ENCODE data around the gene ACY1.
A peak's percentile ranks its signal among the peaks of the same experiment; 100 is the strongest.

The ACY1 gene

DNA sequence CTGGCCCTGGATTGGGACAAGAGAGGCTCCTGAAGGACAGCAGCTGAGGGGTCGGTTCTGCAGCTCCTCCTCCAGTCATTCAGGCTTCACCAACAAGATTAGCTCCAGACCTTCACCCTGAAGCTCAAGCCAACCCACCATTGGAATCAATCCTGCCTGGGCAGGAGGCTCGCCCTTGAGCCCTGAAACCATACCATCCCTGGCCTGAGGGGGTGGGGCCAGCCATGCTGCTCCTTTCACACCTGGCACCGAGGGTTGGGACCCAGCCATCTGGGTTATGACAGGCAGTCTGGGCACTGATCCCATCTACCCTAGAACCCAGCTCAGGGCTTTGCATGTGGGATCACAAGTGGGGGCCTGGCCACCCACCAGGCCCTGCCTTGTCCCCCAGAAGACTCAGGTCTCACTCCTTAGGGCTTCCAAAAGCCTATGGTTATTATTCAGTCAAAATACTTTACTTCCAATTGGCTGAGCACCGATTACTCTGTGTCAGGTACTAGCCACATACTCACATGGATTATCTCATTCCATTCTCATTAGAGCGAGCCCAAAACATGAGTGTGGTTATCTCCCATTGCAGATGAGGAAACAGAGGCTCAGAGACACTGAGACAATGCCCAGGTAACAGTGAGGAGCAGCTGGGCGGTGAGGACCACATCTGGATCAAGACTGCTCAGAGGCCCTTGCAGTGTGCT lies 12.6 kb upstream of the ACY1 start:
- H2BK15ac ChIP-seq (replicated peaks; ENCODE audit: low read depth), result no peak overlapping the region
- no peak for DNase-seq
- H4K8ac ChIP-seq (ENCODE audit: low read depth, low read length), result no peak overlapping the region
- no peak overlapping the region for H3K27ac ChIP-seq (ENCODE audit: low read depth, low read length)
- H3K4me2 ChIP-seq (ENCODE audit: low read length), result no peak overlapping the region
- H2BK120ac ChIP-seq (ENCODE audit: low read depth, low read length), result no peak overlapping the region
- H3K56ac ChIP-seq (ENCODE audit: low read length), result peak overlapping the region; percentile 6
- H3K4me1 ChIP-seq (ENCODE audit: control insufficient read depth, low read depth, low read length), result peaks cover 20% of the 10 kb centered on the region
- H3K4me3 ChIP-seq (ENCODE audit: low read length), result no peak overlapping the region
- no peak overlapping the region for H2AK5ac ChIP-seq (ENCODE audit: low read length)
- peaks cover 5% of the 10 kb centered on the region for H3K79me1 ChIP-seq (ENCODE audit: low read length)
- no CpG with 5 or more reads among the region's 6 CpGs for WGBS (ENCODE audit: extremely low coverage, insufficient coverage, low lambda C conversion rate)
- H4K5ac ChIP-seq (ENCODE audit: low read length), result no peak overlapping the region
- peaks cover 2% of the 10 kb centered on the region for H3K27me3 ChIP-seq (ENCODE audit: insufficient read depth, low read length, poor library complexity)
- H3K79me2 ChIP-seq (ENCODE audit: control insufficient read depth, insufficient read depth, low read length), result no peaks in the 10 kb centered on the region
- no peak overlapping the region for H3K9ac ChIP-seq (ENCODE audit: low read length)
- no peaks in the 10 kb centered on the region for H3K36me3 ChIP-seq (ENCODE audit: control insufficient read depth, insufficient read depth, low read length)
- no peak overlapping the region for H3K23ac ChIP-seq (ENCODE audit: low read length)
- H3K18ac ChIP-seq (ENCODE audit: low read length), result no peak overlapping the region
- no peak overlapping the region for H3K4ac ChIP-seq (ENCODE audit: low read depth, low read length)
- H2BK5ac ChIP-seq (ENCODE audit: low read length), result no peak overlapping the region

- Histone ChIP-seq H3K4ac (ENCODE audit: low read depth, low read length) (no peak overlapping the region), H3K27ac (ENCODE audit: low read depth, low read length) (no peak overlapping the region), H4K8ac (ENCODE audit: low read depth, low read length) (no peak overlapping the region), H3K4me2 (ENCODE audit: low read length) (no peak overlapping the region), H2BK120ac (ENCODE audit: low read depth, low read length) (no peak overlapping the region), H3K36me3 (ENCODE audit: control insufficient read depth, insufficient read depth, low read length) (no peaks in the 10 kb centered on the region), H2AK5ac (ENCODE audit: low read length) (no peak overlapping the region), H3K27me3 (ENCODE audit: insufficient read depth, low read length, poor library complexity) (peaks cover 2% of the 10 kb centered on the region), H3K56ac (ENCODE audit: low read length) (no peak overlapping the region), H3K79me2 (ENCODE audit: control insufficient read depth, insufficient read depth, low read length) (no peaks in the 10 kb centered on the region), H3K4me3 (ENCODE audit: low read length) (no peak overlapping the region), H3K79me1 (ENCODE audit: low read length) (peaks cover 4% of the 10 kb centered on the region), H4K5ac (ENCODE audit: low read length) (no peak overlapping the region), H3K9ac (ENCODE audit: low read length) (no peak overlapping the region), H3K23ac (ENCODE audit: low read length) (no peak overlapping the region), H3K4me1 (ENCODE audit: control insufficient read depth, low read depth, low read length) (peaks cover 16% of the 10 kb centered on the region), H2BK5ac (ENCODE audit: low read length) (no peak overlapping the region), H3K18ac (ENCODE audit: low read length) (no peak overlapping the region), H2BK15ac (replicated peaks; ENCODE audit: low read depth) (no peak overlapping the region)
- no CpG with 5 or more reads among the region's 11 CpGs for WGBS (ENCODE audit: extremely low coverage, insufficient coverage, low lambda C conversion rate)
- DNase-seq, result no peak
Measured at GRCh38 chr3:51971350-51971749, 12.0 kb upstream of the ACY1 start.

GRCh38 chr3:51974277-51974962 lies 8.9 kb upstream of the ACY1 start:
- H2BK120ac ChIP-seq (ENCODE audit: low read depth, low read length), result no peak overlapping the region
- H3K36me3 ChIP-seq (ENCODE audit: control insufficient read depth, insufficient read depth, low read length), result no peaks in the 10 kb centered on the region
- H3K4me1 ChIP-seq (ENCODE audit: control insufficient read depth, low read depth, low read length), result peaks cover 7% of the 10 kb centered on the region
- H3K4ac ChIP-seq (ENCODE audit: low read depth, low read length), result peak overlapping the region; percentile 56
- H3K23ac ChIP-seq (ENCODE audit: low read length), result no peak overlapping the region
- peak overlapping the region; percentile 34 for H3K18ac ChIP-seq (ENCODE audit: low read length)
- H3K27me3 ChIP-seq (ENCODE audit: insufficient read depth, low read length, poor library complexity), result peaks cover 2% of the 10 kb centered on the region
- peak overlapping the region; percentile 69 for H4K8ac ChIP-seq (ENCODE audit: low read depth, low read length)
- H3K4me3 ChIP-seq (ENCODE audit: low read length), result no peak overlapping the region
- no peak overlapping the region for H2AK5ac ChIP-seq (ENCODE audit: low read length)
- H3K79me2 ChIP-seq (ENCODE audit: control insufficient read depth, insufficient read depth, low read length), result no peaks in the 10 kb centered on the region
- no peak for DNase-seq
- no peak overlapping the region for H2BK5ac ChIP-seq (ENCODE audit: low read length)
- no peak overlapping the region for H3K27ac ChIP-seq (ENCODE audit: low read depth, low read length)
- peak overlapping the region; percentile 26 for H3K4me2 ChIP-seq (ENCODE audit: low read length)
- WGBS (ENCODE audit: extremely low coverage, insufficient coverage, low lambda C conversion rate), result no CpG with 5 or more reads among the region's 30 CpGs
- peak overlapping the region; percentile 37 for H4K5ac ChIP-seq (ENCODE audit: low read length)
- H3K79me1 ChIP-seq (ENCODE audit: low read length), result no peaks in the 10 kb centered on the region
- H3K56ac ChIP-seq (ENCODE audit: low read length), result peak overlapping the region; percentile 82
- H3K9ac ChIP-seq (ENCODE audit: low read length), result peak overlapping the region; percentile 63
- H2BK15ac ChIP-seq (replicated peaks; ENCODE audit: low read depth), result no peak overlapping the region

DNA sequence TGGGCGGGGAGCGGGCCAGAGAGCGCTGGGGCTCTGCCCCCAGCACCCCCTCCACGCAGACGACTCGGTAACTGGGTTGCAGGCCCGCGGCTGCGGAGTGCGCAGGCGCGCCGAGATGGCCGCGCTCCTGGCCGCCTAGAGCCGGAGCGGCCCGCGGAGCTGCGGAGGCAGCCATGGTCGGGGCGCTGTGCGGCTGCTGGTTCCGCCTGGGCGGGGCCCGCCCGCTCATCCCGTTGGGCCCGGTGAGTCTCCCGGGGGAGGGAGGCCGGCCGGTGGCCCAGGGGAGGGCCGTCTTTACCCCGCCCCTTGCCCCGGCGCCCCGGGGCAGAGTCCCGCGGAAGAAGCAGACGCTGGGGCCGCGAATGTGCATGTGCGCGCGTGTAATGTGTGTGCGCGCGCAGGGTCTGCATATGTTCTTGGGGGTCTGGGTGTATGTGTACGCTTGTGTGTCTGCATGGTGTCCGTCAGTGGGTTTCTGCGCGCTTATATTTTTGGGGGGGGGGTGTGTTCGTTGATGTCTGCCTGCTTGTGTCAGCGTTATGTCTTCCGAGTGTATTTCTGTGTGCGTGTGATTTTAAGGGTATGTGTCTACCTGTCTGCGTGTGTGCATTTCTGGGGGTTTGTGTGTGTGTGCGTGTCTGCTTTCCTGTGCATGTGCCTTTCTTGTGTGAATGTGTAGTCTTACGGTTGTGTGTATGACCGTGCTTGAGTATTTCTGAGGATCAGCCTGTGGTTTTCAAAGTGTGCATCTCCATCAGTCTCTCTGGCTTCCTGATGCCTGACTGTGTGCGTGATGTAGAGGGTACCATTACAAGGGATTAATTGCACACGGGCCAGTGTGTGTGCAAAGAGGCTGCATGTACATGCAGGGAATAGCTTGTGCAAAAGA lies 8.1 kb upstream of the ACY1 start, which contains the start of gene ABHD14A:
Gene ABHD14A, plus strand, starts transcription at position 102 of the 889 bp plus-strand sequence. Its CDS starts 72 bp downstream, at position 174.
- WGBS (ENCODE audit: extremely low coverage, insufficient coverage, low lambda C conversion rate), result no CpG with 5 or more reads among the region's 63 CpGs
- peak within 1 kb of the TSS; percentile 12 for H3K4me3 ChIP-seq (ENCODE audit: low read length)
- peak within 1 kb of the TSS; percentile 22 for H2AK5ac ChIP-seq (ENCODE audit: low read length)
- H3K79me1 ChIP-seq (ENCODE audit: low read length), result no peaks in the 10 kb centered on the region
- H3K36me3 ChIP-seq (ENCODE audit: control insufficient read depth, insufficient read depth, low read length), result no peaks in the 10 kb centered on the region
- peak within 1 kb of the TSS; percentile 82 for H3K56ac ChIP-seq (ENCODE audit: low read length)
- peak within 1 kb of the TSS; percentile 56 for H3K4ac ChIP-seq (ENCODE audit: low read depth, low read length)
- H2BK5ac ChIP-seq (ENCODE audit: low read length), result no peak within 1 kb of the TSS
- DNase-seq, result peak; percentile 61
- peak within 1 kb of the TSS; percentile 49 for H3K4me2 ChIP-seq (ENCODE audit: low read length)
- no peak within 1 kb of the TSS for H2BK120ac ChIP-seq (ENCODE audit: low read depth, low read length)
- peaks cover 7% of the 10 kb centered on the region for H3K4me1 ChIP-seq (ENCODE audit: control insufficient read depth, low read depth, low read length)
- peak within 1 kb of the TSS; percentile 37 for H4K5ac ChIP-seq (ENCODE audit: low read length)
- no peaks in the 10 kb centered on the region for H3K79me2 ChIP-seq (ENCODE audit: control insufficient read depth, insufficient read depth, low read length)
- peak within 1 kb of the TSS; percentile 34 for H3K18ac ChIP-seq (ENCODE audit: low read length)
- H2BK15ac ChIP-seq (replicated peaks; ENCODE audit: low read depth), result no peak within 1 kb of the TSS
- H4K8ac ChIP-seq (ENCODE audit: low read depth, low read length), result peak within 1 kb of the TSS; percentile 69
- peaks cover 2% of the 10 kb centered on the region for H3K27me3 ChIP-seq (ENCODE audit: insufficient read depth, low read length, poor library complexity)
- H3K9ac ChIP-seq (ENCODE audit: low read length), result peak within 1 kb of the TSS; percentile 63
- no peak within 1 kb of the TSS for H3K27ac ChIP-seq (ENCODE audit: low read depth, low read length)
- H3K23ac ChIP-seq (ENCODE audit: low read length), result peak within 1 kb of the TSS; percentile 68

DNA sequence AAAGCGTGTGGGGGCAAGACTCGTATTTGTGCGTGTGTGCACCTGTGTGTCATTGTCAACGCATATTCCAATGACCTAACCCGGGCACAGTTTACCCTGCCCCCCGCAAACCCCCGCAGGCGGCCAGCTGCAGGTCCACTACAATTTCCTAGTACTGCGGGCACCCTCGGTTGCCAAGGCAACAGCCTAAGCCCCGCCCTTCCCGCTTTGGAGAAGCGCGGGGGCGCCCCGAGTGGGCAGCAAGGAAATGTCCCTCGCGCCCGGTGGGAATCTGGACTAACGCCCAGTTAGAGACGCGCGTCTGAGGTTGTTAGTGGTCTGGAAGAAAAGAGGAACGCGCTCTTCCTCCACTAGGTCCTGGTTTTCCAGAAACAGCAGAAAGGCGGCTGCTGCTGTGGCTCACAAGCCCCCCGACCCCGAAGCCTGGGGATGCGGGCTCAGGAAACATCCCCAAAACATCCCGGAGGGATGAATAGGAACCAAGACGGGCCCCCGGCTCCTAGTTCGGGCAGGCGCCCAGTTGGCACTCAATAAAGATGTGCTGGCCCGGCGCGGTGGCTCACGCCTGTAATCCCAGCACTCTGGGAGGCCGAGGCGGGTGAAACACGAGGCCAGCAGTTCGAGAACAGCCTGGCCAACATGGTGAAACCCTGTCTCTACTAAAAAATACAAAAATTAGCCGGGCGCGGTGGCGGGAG lies 7.3 kb upstream of the ACY1 start:
- WGBS (ENCODE audit: extremely low coverage, insufficient coverage, low lambda C conversion rate), result no CpG with 5 or more reads among the region's 46 CpGs
- no peak overlapping the region for H4K8ac ChIP-seq (ENCODE audit: low read depth, low read length)
- H3K79me1 ChIP-seq (ENCODE audit: low read length), result no peaks in the 10 kb centered on the region
- peak; percentile 54 for DNase-seq
- H3K4me1 ChIP-seq (ENCODE audit: control insufficient read depth, low read depth, low read length), result peaks cover 7% of the 10 kb centered on the region
- H3K23ac ChIP-seq (ENCODE audit: low read length), result no peak overlapping the region
- H3K9ac ChIP-seq (ENCODE audit: low read length), result peak overlapping the region; percentile 63
- peak overlapping the region; percentile 49 for H3K4me2 ChIP-seq (ENCODE audit: low read length)
- H3K36me3 ChIP-seq (ENCODE audit: control insufficient read depth, insufficient read depth, low read length), result no peaks in the 10 kb centered on the region
- H3K27me3 ChIP-seq (ENCODE audit: insufficient read depth, low read length, poor library complexity), result peaks cover 2% of the 10 kb centered on the region
- H2AK5ac ChIP-seq (ENCODE audit: low read length), result no peak overlapping the region
- H3K18ac ChIP-seq (ENCODE audit: low read length), result no peak overlapping the region
- no peak overlapping the region for H3K27ac ChIP-seq (ENCODE audit: low read depth, low read length)
- no peak overlapping the region for H2BK5ac ChIP-seq (ENCODE audit: low read length)
- H2BK120ac ChIP-seq (ENCODE audit: low read depth, low read length), result no peak overlapping the region
- no peak overlapping the region for H3K4ac ChIP-seq (ENCODE audit: low read depth, low read length)
- no peak overlapping the region for H3K4me3 ChIP-seq (ENCODE audit: low read length)
- no peak overlapping the region for H3K56ac ChIP-seq (ENCODE audit: low read length)
- H3K79me2 ChIP-seq (ENCODE audit: control insufficient read depth, insufficient read depth, low read length), result no peaks in the 10 kb centered on the region
- H4K5ac ChIP-seq (ENCODE audit: low read length), result no peak overlapping the region
- no peak overlapping the region for H2BK15ac ChIP-seq (replicated peaks; ENCODE audit: low read depth)

All from mesendoderm (in vitro differentiated cells).